Sigmoid colon (tissue), 4 donors: ENCODE data around the gene IGSF21.

Experiments
- CTCF ChIP-seq, 4 experiments: fragments of 450-650 bp in 3 of 4; fragments of 200-600 bp in 1 of 4; IDR thresholded peaks; one replicate each; pipeline ENCODE4 v1.5.1; 2016 to 2019; ENCODE audit warnings: antibody characterized with exemption in 4 of 4, mild to moderate bottlenecking in 3 of 4, moderate library complexity in 2 of 4
- EP300 ChIP-seq, 4 donors: sonication (generic); formaldehyde crosslinking; IDR thresholded peaks; one replicate each; pipeline ENCODE4 v1.6.1; 2017; ENCODE audit warnings: antibody characterized with exemption in 4 of 4
- POLR2A ChIP-seq, 2 donors: fragments of 450-650 bp; IDR thresholded peaks; one replicate each; pipeline ENCODE4 v1.6.1; 2016; ENCODE audit warnings: antibody characterized with exemption in 2 of 2, mild to moderate bottlenecking in 2 of 2, moderate library complexity in 2 of 2
- POLR2AphosphoS5 ChIP-seq, 4 donors: sonication (generic); formaldehyde crosslinking; IDR thresholded peaks; one replicate each; pipeline ENCODE4 v1.6.1; 2017; ENCODE audit warnings: antibody characterized with exemption in 4 of 4

GRCh38 chr1:18323259-18323658 is 215.7 kb downstream of the IGSF21 start:
- TF ChIP-seq POLR2A (IDR thresholded peaks at IDR 0.05) (no peak), CTCF (IDR thresholded peaks at IDR 0.05) (no peak), POLR2AphosphoS5 (IDR thresholded peaks at IDR 0.05) (no peak), EP300 (IDR thresholded peaks at IDR 0.05) (no peak)
